Neuronal stem cell (in vitro differentiated cells): Measurements from ENCODE around the gene PRKCI.

ENCODE experiments used
- DNase-seq: peaks from one replicate; pipeline ENCODE4 v3.0.0-alpha.2; 2013; ENCODE audit warnings: low spot score
- H2AFZ ChIP-seq: one replicate; pipeline ENCODE4 v1.6.1; 2013; ENCODE audit warnings: mild to moderate bottlenecking, low read length, inconsistent platforms
- H2AK5ac ChIP-seq: 2 replicates; pipeline ENCODE4 v1.6.1; 2013; ENCODE audit warnings: low read depth, mild to moderate bottlenecking, inconsistent platforms, low read length, moderate library complexity, mixed read lengths
- H2BK120ac ChIP-seq: 2 replicates; pipeline ENCODE4 v1.6.1; 2013; ENCODE audit warnings: low read depth, mild to moderate bottlenecking, inconsistent platforms, low read length, moderate library complexity, mixed read lengths
- H2BK12ac ChIP-seq: one replicate; pipeline ENCODE4 v1.6.1; 2013; ENCODE audit warnings: low read length, inconsistent platforms
- H2BK15ac ChIP-seq: 2 replicates; pipeline ENCODE4 v1.6.1; 2013; ENCODE audit warnings: mild to moderate bottlenecking, low read length, inconsistent platforms, mixed read lengths
- H2BK5ac ChIP-seq: one replicate; pipeline ENCODE4 v1.6.1; 2013; ENCODE audit warnings: inconsistent platforms, mild to moderate bottlenecking, low read length, moderate library complexity
- H3K14ac ChIP-seq: one replicate; pipeline ENCODE4 v1.6.1; 2013; ENCODE audit warnings: low read length, inconsistent platforms
- H3K18ac ChIP-seq: 2 replicates; pipeline ENCODE4 v1.6.1; 2013; ENCODE audit warnings: low read length, inconsistent platforms
- H3K23ac ChIP-seq: 2 replicates; pipeline ENCODE4 v1.6.1; 2013; ENCODE audit warnings: low read depth, mild to moderate bottlenecking, mixed read lengths, low read length, inconsistent platforms; ENCODE audit not compliant: poor library complexity
- H3K27ac ChIP-seq: replicated peaks from 3 replicates; pipeline ENCODE4 v1.5.1; 2013; ENCODE audit warnings: low read length, inconsistent platforms
- H3K27me3 ChIP-seq, 3 experiments: 2 replicates each; pipeline ENCODE4 v1.6.1; 2013; ENCODE audit warnings: low read length in 3 of 3, mild to moderate bottlenecking in 2 of 3, inconsistent platforms in 1 of 3, low read depth in 1 of 3, mixed read lengths in 1 of 3, moderate library complexity in 1 of 3; ENCODE audit not compliant: control insufficient read depth in 3 of 3, insufficient read depth in 3 of 3
- H3K36me3 ChIP-seq, 2 donors: replicated peaks in 1 of 2; 2 replicates each; pipeline ENCODE4 v1.6.1; 2013; ENCODE audit warnings: low read length in 2 of 2; ENCODE audit not compliant: control insufficient read depth in 2 of 2, insufficient read depth in 2 of 2
- H3K4ac ChIP-seq: 2 replicates; pipeline ENCODE4 v1.6.1; 2013; ENCODE audit warnings: inconsistent platforms, mild to moderate bottlenecking, low read length, moderate library complexity
- H3K4me1 ChIP-seq, 2 donors: 1 replicate in 1 of 2; 2 replicates in 1 of 2; pipeline ENCODE4 v1.6.1; 2013; ENCODE audit warnings: low read length in 2 of 2, low read depth in 1 of 2; ENCODE audit not compliant: control insufficient read depth in 2 of 2, insufficient read depth in 1 of 2
- H3K4me2 ChIP-seq: one replicate; pipeline ENCODE4 v1.6.1; 2013; ENCODE audit warnings: mild to moderate bottlenecking, low read length, inconsistent platforms; ENCODE audit not compliant: insufficient read depth, poor library complexity, severe bottlenecking
- H3K4me3 ChIP-seq, 2 donors: 2 replicates each; pipeline ENCODE4 v1.5.1; 2013; ENCODE audit warnings: low read length in 2 of 2, mild to moderate bottlenecking in 2 of 2, inconsistent platforms in 1 of 2, moderate library complexity in 1 of 2
- H3K79me1 ChIP-seq: one replicate; pipeline ENCODE4 v1.6.1; 2013; ENCODE audit warnings: low read depth, mild to moderate bottlenecking, inconsistent platforms, low read length, moderate library complexity
- H3K9ac ChIP-seq: one replicate; pipeline ENCODE4 v1.6.1; 2013; ENCODE audit warnings: mild to moderate bottlenecking, low read depth, low read length, inconsistent platforms; ENCODE audit not compliant: poor library complexity
- H3K9me3 ChIP-seq, 2 donors: replicated peaks in 1 of 2; 2 replicates each; pipeline versions ENCODE3 to v1.6.1; 2013; ENCODE audit warnings: low read length in 2 of 2, mild to moderate bottlenecking in 2 of 2, inconsistent platforms in 1 of 2, low read depth in 1 of 2, mixed read lengths in 1 of 2, moderate library complexity in 1 of 2; ENCODE audit not compliant: control insufficient read depth in 2 of 2, insufficient read depth in 1 of 2
- H4K8ac ChIP-seq: one replicate; pipeline ENCODE4 v1.6.1; 2013; ENCODE audit warnings: low read depth, mild to moderate bottlenecking, inconsistent platforms, low read length, moderate library complexity
- H4K91ac ChIP-seq: one replicate; pipeline ENCODE4 v1.6.1; 2013; ENCODE audit warnings: low read length, low read depth, mild to moderate bottlenecking, inconsistent platforms; ENCODE audit not compliant: poor library complexity
- WGBS, 2 donors: extraction: QIAGEN DNeasy Blood & Tissue Kit; methylation state at CpG; one replicate each; pipeline ENCODE4 v1.1.7; 2013; ENCODE audit warnings: missing lambda C conversion rate in 2 of 2, mixed read lengths in 1 of 2; ENCODE audit not compliant: insufficient read length in 2 of 2, insufficient replicate concordance in 1 of 2; ENCODE audit errors: extremely low coverage in 2 of 2; 5-methylcytosine and 5-hydroxymethylcytosine counted together

The PRKCI gene

DNA sequence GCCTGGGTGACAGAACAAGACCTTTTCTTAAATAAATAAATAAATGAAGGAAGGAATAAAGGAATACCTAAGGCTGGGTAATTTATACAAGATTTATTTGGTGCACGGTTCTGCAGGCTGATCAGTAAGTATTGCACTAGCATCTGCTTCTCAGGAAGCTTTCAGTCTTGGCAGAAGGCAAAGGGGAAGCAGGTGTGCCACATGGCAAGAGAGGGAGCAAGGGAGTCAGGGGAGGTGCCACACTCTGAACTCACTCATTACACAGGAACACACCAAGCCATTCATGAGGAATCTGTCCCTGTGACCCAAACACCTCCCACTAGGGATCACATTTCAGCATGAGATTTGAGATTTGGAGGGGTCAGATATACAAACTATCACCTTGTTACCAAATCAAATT, 56.4 kb downstream of the PRKCI start:
- no peak overlapping the region for H3K4me2 ChIP-seq
- no peak overlapping the region for H2AFZ ChIP-seq
- DNase-seq, result no peak
- no peak overlapping the region for H3K27ac ChIP-seq
- no peak overlapping the region for H3K18ac ChIP-seq
- no peak overlapping the region for H2AK5ac ChIP-seq
- no peaks in the 10 kb centered on the region for H3K79me1 ChIP-seq
- peaks cover 2 to 75% of the 10 kb centered on the region in 2 donors for H3K36me3 ChIP-seq
- no peaks in the 10 kb centered on the region for H3K27me3 ChIP-seq
- H2BK15ac ChIP-seq, result no peak overlapping the region
- no peak overlapping the region for H4K91ac ChIP-seq
- H4K8ac ChIP-seq, result no peak overlapping the region
- H3K14ac ChIP-seq, result no peak overlapping the region
- no peak overlapping the region for H2BK12ac ChIP-seq
- H3K23ac ChIP-seq, result no peak overlapping the region
- H2BK120ac ChIP-seq, result no peak overlapping the region
- H2BK5ac ChIP-seq, result no peak overlapping the region
- H3K9ac ChIP-seq, result no peak overlapping the region
- WGBS, 2 donors, result no CpG with 5 or more reads among the region's 1 CpG
- H3K4ac ChIP-seq, result no peak overlapping the region
- H3K9me3 ChIP-seq, result no peaks in the 10 kb centered on the region
- H3K4me1 ChIP-seq, result peaks cover 0 to 3% of the 10 kb centered on the region in 2 donors
- H3K4me3 ChIP-seq, result no peak overlapping the region

DNA sequence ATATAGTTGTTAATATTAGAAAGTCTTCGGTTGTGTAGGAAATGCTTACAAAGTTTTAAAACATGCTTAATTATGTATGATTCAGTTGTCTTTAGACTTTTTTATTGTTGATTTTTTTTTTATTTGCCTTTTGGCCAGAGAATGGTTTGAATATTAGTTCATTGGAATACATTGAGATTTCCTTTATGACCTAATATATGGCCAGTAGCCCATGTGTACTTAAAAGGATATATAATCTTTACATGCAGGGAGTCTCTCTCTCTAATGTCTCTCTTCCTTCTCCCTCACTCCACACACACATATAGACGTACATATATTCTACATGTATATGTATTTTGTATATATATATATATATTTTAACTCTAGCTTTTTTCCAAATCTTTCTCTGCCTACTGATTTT, 68.0 kb downstream of the PRKCI start:
- Histone ChIP-seq H3K18ac (no peak overlapping the region), H4K91ac (no peak overlapping the region), H3K4ac (no peak overlapping the region), H4K8ac (no peak overlapping the region), H2AK5ac (no peak overlapping the region), H2BK12ac (no peak overlapping the region), H3K27me3 (no peaks in the 10 kb centered on the region), H3K9ac (no peak overlapping the region), H3K36me3 (peaks cover 0 to 43% of the 10 kb centered on the region in 2 donors), H3K79me1 (no peaks in the 10 kb centered on the region), H2BK5ac (no peak overlapping the region), H2AFZ (no peak overlapping the region), H2BK120ac (no peak overlapping the region), H2BK15ac (no peak overlapping the region), H3K4me3 (no peak overlapping the region), H3K14ac (no peak overlapping the region), H3K4me2 (no peak overlapping the region), H3K4me1 (no peaks in the 10 kb centered on the region), H3K23ac (no peak overlapping the region), H3K27ac (no peak overlapping the region), H3K9me3 (no peaks in the 10 kb centered on the region)
- DNase-seq, result no peak
- WGBS, 2 donors, result no CpG with 5 or more reads among the region's 2 CpGs

DNA sequence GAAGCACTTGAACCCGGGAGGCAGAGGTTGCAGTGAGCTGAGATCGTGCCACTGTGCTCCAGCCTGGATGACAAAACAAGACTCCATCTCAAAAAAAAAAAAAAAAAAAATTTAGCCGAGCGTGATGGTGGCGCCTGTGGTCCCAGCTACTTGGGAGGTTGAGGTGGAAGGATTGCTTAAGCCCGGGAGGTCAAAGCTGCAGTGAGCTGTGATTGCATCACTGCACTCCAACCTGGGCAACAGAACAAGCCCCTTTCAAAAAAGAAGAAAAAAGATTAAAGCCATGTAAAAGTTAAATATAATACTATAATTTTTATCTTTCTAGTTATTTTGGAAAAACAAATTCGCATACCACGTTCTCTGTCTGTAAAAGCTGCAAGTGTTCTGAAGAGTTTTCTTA, 73.4 kb downstream of the PRKCI start:
- H3K27me3 ChIP-seq, result no peaks in the 10 kb centered on the region
- H3K36me3 ChIP-seq, result peaks cover 1 to 55% of the 10 kb centered on the region in 2 donors

DNA sequence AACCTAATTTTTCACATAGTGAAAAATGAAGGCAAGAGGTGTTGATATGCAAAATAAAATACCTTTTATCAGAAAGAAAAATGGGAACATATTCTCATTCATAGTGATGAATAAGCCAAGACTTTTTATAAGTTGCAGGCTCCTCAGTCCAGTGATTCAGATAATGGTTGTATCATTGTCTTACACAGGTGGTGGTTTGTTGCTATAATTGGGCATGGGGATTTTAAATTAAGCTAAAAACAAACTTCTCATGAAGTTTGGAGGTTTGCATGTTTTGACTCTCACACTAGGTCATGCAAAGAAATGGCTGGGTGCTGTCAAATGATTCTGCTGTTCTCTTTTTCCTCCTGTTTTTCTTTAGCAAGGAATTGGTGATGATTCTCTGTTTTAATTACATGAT, 74.5 kb downstream of the PRKCI start:
- no peaks in the 10 kb centered on the region for H3K27me3 ChIP-seq
- no peak overlapping the region for H3K14ac ChIP-seq
- H3K9me3 ChIP-seq, result no peaks in the 10 kb centered on the region
- H2AFZ ChIP-seq, result no peak overlapping the region
- no peak overlapping the region for H3K4me2 ChIP-seq
- no peak overlapping the region for H2BK5ac ChIP-seq
- H2BK12ac ChIP-seq, result no peak overlapping the region
- no peak overlapping the region for H3K4ac ChIP-seq
- peaks cover 3 to 66% of the 10 kb centered on the region in 2 donors for H3K36me3 ChIP-seq
- H3K79me1 ChIP-seq, result no peaks in the 10 kb centered on the region
- no peak overlapping the region for H2BK15ac ChIP-seq
- no peak overlapping the region for H4K8ac ChIP-seq
- no peak for DNase-seq
- H2BK120ac ChIP-seq, result no peak overlapping the region
- H3K9ac ChIP-seq, result no peak overlapping the region
- H4K91ac ChIP-seq, result no peak overlapping the region
- H3K18ac ChIP-seq, result no peak overlapping the region
- no peak overlapping the region for H2AK5ac ChIP-seq
- no peaks in the 10 kb centered on the region for H3K4me1 ChIP-seq
- H3K4me3 ChIP-seq, result no peak overlapping the region
- no peak overlapping the region for H3K23ac ChIP-seq
- no peak overlapping the region for H3K27ac ChIP-seq

More for the DNA sequence above, 73.4 kb downstream of the PRKCI start:
- no peak overlapping the region for H2AK5ac ChIP-seq
- no peak overlapping the region for H4K8ac ChIP-seq
- H2BK120ac ChIP-seq, result no peak overlapping the region
- no peak overlapping the region for H3K23ac ChIP-seq
- no CpG with 5 or more reads among the region's 8 CpGs for WGBS, 2 donors
- no peak for DNase-seq
- no peak overlapping the region for H3K18ac ChIP-seq
- no peak overlapping the region for H3K4ac ChIP-seq
- no peak overlapping the region for H2BK12ac ChIP-seq
- H2BK15ac ChIP-seq, result no peak overlapping the region
- H3K9ac ChIP-seq, result no peak overlapping the region
- H3K4me1 ChIP-seq, result no peaks in the 10 kb centered on the region
- no peak overlapping the region for H3K27ac ChIP-seq
- no peaks in the 10 kb centered on the region for H3K79me1 ChIP-seq
- no peak overlapping the region for H3K4me2 ChIP-seq
- no peak overlapping the region for H4K91ac ChIP-seq
- H3K14ac ChIP-seq, result no peak overlapping the region
- H2AFZ ChIP-seq, result no peak overlapping the region
- no peak overlapping the region for H3K4me3 ChIP-seq
- no peaks in the 10 kb centered on the region for H3K9me3 ChIP-seq
- H2BK5ac ChIP-seq, result no peak overlapping the region
